ENCODE results near the gene HOXA4.

The HOXA4 gene

GRCh38 chr7:27109466-27110185 lies 20.9 kb downstream of the HOXA4 start:
- no peaks in the 10 kb centered on the region for H3K9me3 ChIP-seq (ENCODE audit: control insufficient read depth, insufficient read depth, low read length)
- no peak overlapping the region for H3K4me2 ChIP-seq (ENCODE audit: low read length)
- no peaks in the 10 kb centered on the region for H3K9me2 ChIP-seq (replicated peaks; ENCODE audit: control insufficient read depth, low read length)
- no peaks in the 10 kb centered on the region for H3K4me1 ChIP-seq (ENCODE audit: control insufficient read depth, low read length)
- no peak overlapping the region for H3K27ac ChIP-seq (ENCODE audit: low read depth, low read length)
- H3K4me3 ChIP-seq (ENCODE audit: low read length): no peak overlapping the region
- no peaks in the 10 kb centered on the region for H3K36me3 ChIP-seq (ENCODE audit: control insufficient read depth, low read length)
- H3K79me2 ChIP-seq (ENCODE audit: control insufficient read depth, low read length): no peaks in the 10 kb centered on the region
- H3F3A ChIP-seq (ENCODE audit: control insufficient read depth, insufficient read depth): 0 out of 2 replicates have a peak, but pooled peaks cover 2% of the 10 kb centered on the region
- TF ChIP-seq EZH2phosphoT487 (IDR thresholded peaks at IDR 0.05; ENCODE audit: borderline replicate concordance, low read length) (no peak), CTCF (IDR thresholded peaks at IDR 0.05; ENCODE audit: low read depth, low read length, poor library complexity, severe bottlenecking) (no peak)
- no peaks in the 10 kb centered on the region for H4K20me1 ChIP-seq (ENCODE audit: control insufficient read depth, insufficient read depth, low read depth, low read length)
- H3K27me3 ChIP-seq (ENCODE audit: control insufficient read depth, low read length): peaks cover 6% of the 10 kb centered on the region; the same call in 1 of the 2 replicates

GRCh38 chr7:27108390-27109127 lies 22.0 kb downstream of the HOXA4 start:
- H3K27me3 ChIP-seq (ENCODE audit: control insufficient read depth, low read length): peaks cover 11% of the 10 kb centered on the region; the same call in 1 of the 2 replicates
- TF ChIP-seq EZH2phosphoT487 (IDR thresholded peaks at IDR 0.05; ENCODE audit: borderline replicate concordance, low read length) (no peak), CTCF (IDR thresholded peaks at IDR 0.05; ENCODE audit: low read depth, low read length, poor library complexity, severe bottlenecking) (no peak)

DNA sequence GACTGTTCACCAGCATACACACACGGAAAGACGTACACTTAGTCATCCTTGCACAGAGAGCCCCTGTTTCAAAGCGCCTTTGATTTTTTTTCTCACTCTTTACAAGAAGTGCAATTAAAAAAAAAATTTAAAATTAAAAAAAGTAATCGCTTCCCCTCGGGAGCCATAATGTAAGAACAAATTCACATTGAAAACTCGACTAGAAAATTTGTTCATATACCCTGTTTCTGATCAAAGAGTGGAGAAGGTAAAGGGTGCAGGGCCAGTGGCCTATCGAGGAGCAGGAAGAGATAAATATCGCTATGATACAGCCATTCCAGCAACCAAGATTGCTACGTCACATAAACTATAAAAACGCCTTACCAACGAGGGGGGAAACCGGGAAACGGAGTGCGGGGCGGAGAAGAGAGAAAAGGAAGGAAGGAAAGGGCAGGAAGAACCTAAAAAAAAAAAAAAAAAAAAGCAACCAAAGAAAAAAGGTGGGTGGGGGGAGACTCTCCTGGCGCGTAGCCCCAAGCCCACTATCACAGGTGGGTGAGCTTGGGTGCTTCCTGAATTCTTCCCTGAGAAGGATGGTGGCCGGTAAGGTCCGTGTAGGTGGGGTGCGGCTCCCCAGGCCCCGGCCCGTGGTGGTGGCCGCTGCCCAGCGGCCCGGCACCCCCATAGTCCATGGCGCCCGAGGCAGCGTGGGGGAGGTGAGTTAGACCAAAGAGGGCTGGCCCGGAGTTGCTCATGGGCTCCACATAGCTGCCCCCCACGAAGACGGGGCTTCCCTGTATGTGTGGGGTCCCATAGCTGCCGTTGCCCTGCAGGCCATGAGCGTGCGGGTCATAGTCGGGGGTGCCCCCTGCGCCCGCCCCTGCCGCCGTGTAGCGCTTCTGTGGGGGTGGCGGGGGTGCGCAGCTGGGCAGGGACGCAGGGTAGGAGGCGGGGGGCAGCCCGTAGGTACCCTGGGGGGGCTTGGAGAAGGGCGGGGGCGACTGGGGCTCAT lies 22.9 kb downstream of the HOXA4 start:
- Histone ChIP-seq H3F3A (ENCODE audit: control insufficient read depth, insufficient read depth) (0 out of 2 replicates have a peak, but pooled peaks cover 2% of the 10 kb centered on the region), H4K20me1 (ENCODE audit: control insufficient read depth, insufficient read depth, low read depth, low read length) (no peaks in the 10 kb centered on the region), H3K4me3 (ENCODE audit: low read length) (no peak overlapping the region), H3K4me2 (ENCODE audit: low read length) (no peak overlapping the region), H3K4me1 (ENCODE audit: control insufficient read depth, low read length) (no peaks in the 10 kb centered on the region), H3K36me3 (ENCODE audit: control insufficient read depth, low read length) (no peaks in the 10 kb centered on the region), H3K9me2 (replicated peaks; ENCODE audit: control insufficient read depth, low read length) (no peaks in the 10 kb centered on the region), H3K9me3 (ENCODE audit: control insufficient read depth, insufficient read depth, low read length) (no peaks in the 10 kb centered on the region), H3K27ac (ENCODE audit: low read depth, low read length) (no peak overlapping the region), H3K27me3 (ENCODE audit: control insufficient read depth, low read length) (peaks cover 19% of the 10 kb centered on the region), H3K79me2 (ENCODE audit: control insufficient read depth, low read length) (no peaks in the 10 kb centered on the region)
- TF ChIP-seq EZH2phosphoT487 (IDR thresholded peaks at IDR 0.05; ENCODE audit: borderline replicate concordance, low read length) (no peak), CTCF (IDR thresholded peaks at IDR 0.05; ENCODE audit: low read depth, low read length, poor library complexity, severe bottlenecking) (no peak)

More at GRCh38 chr7:27108390-27109127, 22.0 kb downstream of the HOXA4 start:
- H3K4me1 ChIP-seq (ENCODE audit: control insufficient read depth, low read length): no peaks in the 10 kb centered on the region
- H3K4me2 ChIP-seq (ENCODE audit: low read length): no peak overlapping the region
- no peak overlapping the region for H3K4me3 ChIP-seq (ENCODE audit: low read length)
- 0 out of 2 replicates have a peak, but pooled peaks cover 2% of the 10 kb centered on the region for H3F3A ChIP-seq (ENCODE audit: control insufficient read depth, insufficient read depth)
- H3K36me3 ChIP-seq (ENCODE audit: control insufficient read depth, low read length): no peaks in the 10 kb centered on the region
- H3K9me3 ChIP-seq (ENCODE audit: control insufficient read depth, insufficient read depth, low read length): no peaks in the 10 kb centered on the region
- H3K9me2 ChIP-seq (replicated peaks; ENCODE audit: control insufficient read depth, low read length): no peaks in the 10 kb centered on the region
- H3K79me2 ChIP-seq (ENCODE audit: control insufficient read depth, low read length): no peaks in the 10 kb centered on the region
- H4K20me1 ChIP-seq (ENCODE audit: control insufficient read depth, insufficient read depth, low read depth, low read length): no peaks in the 10 kb centered on the region
- no peak overlapping the region for H3K27ac ChIP-seq (ENCODE audit: low read depth, low read length)

Data from DOHH2 (cell line).